Muscle layer of colon (tissue), 2 donors: ENCODE measurements around the gene SDCCAG8.

ENCODE experiments used
- H3K27ac ChIP-seq: one replicate; pipeline ENCODE4 v1.7.0; 2013; ENCODE audit warnings: low read depth, mild to moderate bottlenecking, low read length, moderate library complexity
- H3K27me3 ChIP-seq, 2 donors: one replicate each; pipeline ENCODE4 v1.7.0; 2013; ENCODE audit warnings: low read length in 2 of 2, mild to moderate bottlenecking in 2 of 2; ENCODE audit not compliant: insufficient read depth in 2 of 2, control insufficient read depth in 1 of 2
- H3K36me3 ChIP-seq: one replicate; pipeline ENCODE4 v1.7.0; 2013; ENCODE audit warnings: mild to moderate bottlenecking, low read length; ENCODE audit not compliant: insufficient read depth
- H3K4me1 ChIP-seq: one replicate; pipeline ENCODE4 v1.7.0; 2013; ENCODE audit warnings: mild to moderate bottlenecking, low read length; ENCODE audit not compliant: insufficient read depth
- H3K4me3 ChIP-seq, 2 donors: one replicate each; pipeline ENCODE4 v1.7.0; 2013; ENCODE audit warnings: low read length in 2 of 2, low read depth in 1 of 2, mild to moderate bottlenecking in 1 of 2, moderate library complexity in 1 of 2
- H3K9ac ChIP-seq: one replicate; pipeline ENCODE4 v1.7.0; 2013; ENCODE audit warnings: low read length
- H3K9me3 ChIP-seq: one replicate; pipeline ENCODE4 v1.7.0; 2013; ENCODE audit warnings: mild to moderate bottlenecking, low read length
- donor health status: abdominal sarcoma.
- donor health status: Adenocarcinoma of cecum.

Gene SDCCAG8

GRCh38 chr1:243394601-243395464, 139.0 kb downstream of the SDCCAG8 start:
- Histone ChIP-seq H3K4me1 (no peaks in the 10 kb centered on the region), H3K36me3 (no peaks in the 10 kb centered on the region), H3K27me3 (no peaks in the 10 kb centered on the region), H3K9me3 (no peaks in the 10 kb centered on the region), H3K27ac (no peak overlapping the region), H3K9ac (no peak overlapping the region), H3K4me3 (no peak overlapping the region)

GRCh38 chr1:243396424-243396823, 140.6 kb downstream of the SDCCAG8 start:
- Histone ChIP-seq H3K9ac (no peak overlapping the region), H3K4me1 (no peaks in the 10 kb centered on the region), H3K27ac (no peak overlapping the region), H3K4me3 (no peak overlapping the region), H3K36me3 (no peaks in the 10 kb centered on the region), H3K27me3 (no peaks in the 10 kb centered on the region), H3K9me3 (no peaks in the 10 kb centered on the region)

GRCh38 chr1:243396876-243397275, 141.0 kb downstream of the SDCCAG8 start:
- Histone ChIP-seq H3K4me3 (no peak overlapping the region), H3K4me1 (no peaks in the 10 kb centered on the region), H3K27ac (no peak overlapping the region), H3K9me3 (no peaks in the 10 kb centered on the region), H3K27me3 (no peaks in the 10 kb centered on the region), H3K36me3 (no peaks in the 10 kb centered on the region), H3K9ac (no peak overlapping the region)

GRCh38 chr1:243397613-243398321, 141.9 kb downstream of the SDCCAG8 start:
- no peaks in the 10 kb centered on the region for H3K9me3 ChIP-seq
- H3K9ac ChIP-seq: no peak overlapping the region
- no peaks in the 10 kb centered on the region for H3K36me3 ChIP-seq
- H3K4me3 ChIP-seq: no peak overlapping the region
- H3K27ac ChIP-seq: no peak overlapping the region
- no peaks in the 10 kb centered on the region for H3K4me1 ChIP-seq
- H3K27me3 ChIP-seq: no peaks in the 10 kb centered on the region

- Histone ChIP-seq H3K36me3 (no peaks in the 10 kb centered on the region), H3K27ac (no peak overlapping the region), H3K4me1 (no peaks in the 10 kb centered on the region), H3K9me3 (no peaks in the 10 kb centered on the region), H3K9ac (no peak overlapping the region), H3K4me3 (no peak overlapping the region), H3K27me3 (no peaks in the 10 kb centered on the region)
Observed at GRCh38 chr1:243399561-243400155, 143.8 kb downstream of the SDCCAG8 start.

GRCh38 chr1:243402868-243403267, 147.0 kb downstream of the SDCCAG8 start:
- Histone ChIP-seq H3K36me3 (no peaks in the 10 kb centered on the region), H3K27me3 (no peaks in the 10 kb centered on the region), H3K9ac (no peak overlapping the region), H3K9me3 (no peaks in the 10 kb centered on the region), H3K4me3 (no peak overlapping the region), H3K4me1 (no peaks in the 10 kb centered on the region), H3K27ac (no peak overlapping the region)

- no peaks in the 10 kb centered on the region for H3K9me3 ChIP-seq
- H3K27ac ChIP-seq: no peak overlapping the region
- no peak overlapping the region for H3K4me3 ChIP-seq
- no peak overlapping the region for H3K9ac ChIP-seq
- H3K27me3 ChIP-seq: no peaks in the 10 kb centered on the region
- no peaks in the 10 kb centered on the region for H3K36me3 ChIP-seq
- H3K4me1 ChIP-seq: no peaks in the 10 kb centered on the region
Observed at GRCh38 chr1:243406424-243406823, 150.6 kb downstream of the SDCCAG8 start.

- Histone ChIP-seq H3K36me3 (no peaks in the 10 kb centered on the region), H3K27ac (no peak overlapping the region), H3K4me3 (no peak overlapping the region), H3K27me3 (no peaks in the 10 kb centered on the region), H3K4me1 (no peaks in the 10 kb centered on the region), H3K9me3 (no peaks in the 10 kb centered on the region), H3K9ac (no peak overlapping the region)
Observed at GRCh38 chr1:243407284-243408018, 151.6 kb downstream of the SDCCAG8 start.

GRCh38 chr1:243408479-243408878, 152.6 kb downstream of the SDCCAG8 start:
- no peak overlapping the region for H3K27ac ChIP-seq
- no peaks in the 10 kb centered on the region for H3K4me1 ChIP-seq
- H3K27me3 ChIP-seq: no peaks in the 10 kb centered on the region
- no peaks in the 10 kb centered on the region for H3K9me3 ChIP-seq
- H3K4me3 ChIP-seq: no peak overlapping the region
- no peak overlapping the region for H3K9ac ChIP-seq
- no peaks in the 10 kb centered on the region for H3K36me3 ChIP-seq

- Histone ChIP-seq H3K4me3 (no peak overlapping the region), H3K36me3 (no peaks in the 10 kb centered on the region), H3K4me1 (no peaks in the 10 kb centered on the region), H3K9ac (no peak overlapping the region), H3K27ac (no peak overlapping the region), H3K27me3 (no peaks in the 10 kb centered on the region), H3K9me3 (no peaks in the 10 kb centered on the region)
Observed at GRCh38 chr1:243409284-243409683, 153.4 kb downstream of the SDCCAG8 start.

GRCh38 chr1:243411472-243411871, 155.6 kb downstream of the SDCCAG8 start:
- Histone ChIP-seq H3K27me3 (no peaks in the 10 kb centered on the region), H3K9ac (no peak overlapping the region), H3K4me3 (no peak overlapping the region), H3K9me3 (no peaks in the 10 kb centered on the region), H3K4me1 (no peaks in the 10 kb centered on the region), H3K36me3 (peaks cover 12% of the 10 kb centered on the region), H3K27ac (no peak overlapping the region)
